PC-3 (cell line): Measurements from ENCODE around the gene MAP6.

Experiments used
- EZH2 ChIP-seq: fragments of 300-600 bp; sonication (generic); IDR thresholded peaks from one replicate; pipeline ENCODE4 v1.6.1; 2017; ENCODE audit warnings: antibody characterized with exemption, mild to moderate bottlenecking, low read length; ENCODE audit not compliant: unreplicated experiment
- TF ChIP-seq, protein P1 (sequence below): fragments of 300-600 bp; sonication (generic); conservative IDR thresholded peaks from 2 replicates; pipeline ENCODE4 v1.5.1; 2017; ENCODE audit warnings: antibody characterized with exemption, low read depth, mild to moderate bottlenecking, low read length

DNA sequence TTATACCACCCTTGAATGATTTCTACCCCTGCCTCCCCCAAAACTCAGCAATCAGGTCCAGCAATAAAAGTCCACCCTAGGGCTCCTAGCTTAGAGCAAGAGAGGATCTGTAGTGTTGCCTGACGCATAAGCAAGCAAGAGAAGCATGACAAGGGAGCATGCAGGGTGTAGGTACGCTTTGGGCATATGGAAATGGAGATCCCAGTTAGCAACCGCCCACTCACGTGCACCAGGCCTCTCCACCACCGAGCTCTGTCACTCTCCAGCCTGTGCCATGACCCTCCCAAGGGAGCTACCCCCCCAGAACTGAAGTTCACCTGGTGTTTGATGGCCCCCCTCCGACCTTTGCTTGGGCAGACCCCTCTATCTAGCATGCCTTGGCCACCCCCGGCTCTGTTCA, 67.3 kb downstream of the MAP6 start:
- TF ChIP-seq, protein P1, sequence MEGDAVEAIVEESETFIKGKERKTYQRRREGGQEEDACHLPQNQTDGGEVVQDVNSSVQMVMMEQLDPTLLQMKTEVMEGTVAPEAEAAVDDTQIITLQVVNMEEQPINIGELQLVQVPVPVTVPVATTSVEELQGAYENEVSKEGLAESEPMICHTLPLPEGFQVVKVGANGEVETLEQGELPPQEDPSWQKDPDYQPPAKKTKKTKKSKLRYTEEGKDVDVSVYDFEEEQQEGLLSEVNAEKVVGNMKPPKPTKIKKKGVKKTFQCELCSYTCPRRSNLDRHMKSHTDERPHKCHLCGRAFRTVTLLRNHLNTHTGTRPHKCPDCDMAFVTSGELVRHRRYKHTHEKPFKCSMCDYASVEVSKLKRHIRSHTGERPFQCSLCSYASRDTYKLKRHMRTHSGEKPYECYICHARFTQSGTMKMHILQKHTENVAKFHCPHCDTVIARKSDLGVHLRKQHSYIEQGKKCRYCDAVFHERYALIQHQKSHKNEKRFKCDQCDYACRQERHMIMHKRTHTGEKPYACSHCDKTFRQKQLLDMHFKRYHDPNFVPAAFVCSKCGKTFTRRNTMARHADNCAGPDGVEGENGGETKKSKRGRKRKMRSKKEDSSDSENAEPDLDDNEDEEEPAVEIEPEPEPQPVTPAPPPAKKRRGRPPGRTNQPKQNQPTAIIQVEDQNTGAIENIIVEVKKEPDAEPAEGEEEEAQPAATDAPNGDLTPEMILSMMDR, result no peak
- TF ChIP-seq EZH2, result no peak
